GM19023 (cell line): Measurements from ENCODE around the gene CTF1.
"Not testable (repeated sequence)": the region's sequence is repeated elsewhere in the genome, so short reads cannot be mapped to it uniquely, and the experiment has no call there.

Experiments
- ATAC-seq: cut with Tn5 transposase; IDR thresholded peaks from one replicate; pipeline ENCODE4 v1.9.1; 2021; ENCODE audit warnings: mild to moderate bottlenecking, moderate library complexity; ENCODE audit not compliant: unreplicated experiment

CTF1 gene, protein sequence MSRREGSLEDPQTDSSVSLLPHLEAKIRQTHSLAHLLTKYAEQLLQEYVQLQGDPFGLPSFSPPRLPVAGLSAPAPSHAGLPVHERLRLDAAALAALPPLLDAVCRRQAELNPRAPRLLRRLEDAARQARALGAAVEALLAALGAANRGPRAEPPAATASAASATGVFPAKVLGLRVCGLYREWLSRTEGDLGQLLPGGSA

DNA sequence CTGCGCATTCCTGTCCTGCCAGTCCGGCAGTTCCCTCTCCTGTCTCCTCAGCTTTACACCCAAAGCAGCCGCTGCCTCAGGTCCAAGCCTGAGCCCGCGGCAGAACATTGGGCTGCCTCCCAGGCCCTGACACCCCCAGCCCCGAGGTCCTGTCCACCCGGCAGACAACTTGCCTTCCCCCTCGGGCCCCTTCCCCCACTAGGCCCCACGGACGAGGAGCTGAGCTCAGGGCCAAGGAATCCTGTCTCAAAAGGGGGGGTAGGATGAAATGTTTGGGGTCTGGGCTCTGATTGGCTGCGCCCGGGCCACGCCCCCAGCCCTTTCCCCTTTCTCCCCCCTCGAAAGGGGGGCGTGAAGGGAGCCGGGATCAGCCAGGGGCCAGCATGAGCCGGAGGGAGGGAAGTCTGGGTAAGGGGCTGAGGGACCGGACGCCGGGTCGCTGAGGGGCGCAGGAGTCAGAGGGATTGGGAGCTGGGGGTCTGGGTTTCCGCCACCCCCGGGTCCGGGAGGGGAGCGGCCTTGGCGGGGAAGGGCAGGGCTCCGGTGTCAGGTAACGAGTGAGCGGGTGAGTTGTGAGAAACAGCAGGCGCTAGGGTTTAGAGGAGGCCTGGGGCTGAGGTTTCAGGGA, at the start of gene CTF1:
Gene CTF1, plus strand, starts transcription at position 354 of the 628 bp plus-strand sequence. Its CDS starts 30 bp downstream, at position 384.
- no peak for ATAC-seq

DNA sequence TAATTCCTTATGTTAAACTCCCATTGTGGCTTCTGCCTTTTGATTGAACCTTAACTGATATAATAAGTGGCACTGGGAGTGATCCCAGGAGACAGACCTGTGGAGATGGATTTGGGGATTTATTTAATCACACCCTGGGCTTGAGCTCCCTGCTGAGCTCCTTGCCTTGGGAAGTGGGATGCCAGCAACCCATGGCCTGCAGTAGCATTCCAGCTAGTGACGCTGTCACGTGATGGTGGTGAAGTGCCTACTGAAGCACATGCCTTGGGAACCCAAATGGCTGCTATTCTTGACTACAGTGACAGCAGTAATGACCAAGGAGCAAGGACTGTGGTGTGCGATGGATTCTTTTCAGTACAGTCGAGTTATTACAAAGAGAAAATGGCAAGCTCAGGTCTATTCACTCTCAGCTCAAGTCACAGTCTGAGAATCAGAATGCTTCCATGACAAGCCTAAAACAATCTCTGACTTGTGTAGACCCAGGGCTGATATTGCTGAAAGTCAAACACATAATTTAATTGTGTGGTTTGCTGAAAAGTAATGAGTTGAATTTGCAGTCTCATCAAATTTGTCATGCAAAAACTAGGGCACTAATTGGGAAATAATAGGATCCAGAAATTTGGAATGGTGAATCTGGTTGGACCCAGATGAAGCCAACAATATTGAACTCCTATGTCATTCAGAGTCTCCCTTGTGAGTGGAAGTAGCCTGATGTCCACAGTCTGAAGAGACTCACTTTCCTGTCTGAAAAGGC, 49.6 kb upstream of the CTF1 start:
- ATAC-seq = no peak

DNA sequence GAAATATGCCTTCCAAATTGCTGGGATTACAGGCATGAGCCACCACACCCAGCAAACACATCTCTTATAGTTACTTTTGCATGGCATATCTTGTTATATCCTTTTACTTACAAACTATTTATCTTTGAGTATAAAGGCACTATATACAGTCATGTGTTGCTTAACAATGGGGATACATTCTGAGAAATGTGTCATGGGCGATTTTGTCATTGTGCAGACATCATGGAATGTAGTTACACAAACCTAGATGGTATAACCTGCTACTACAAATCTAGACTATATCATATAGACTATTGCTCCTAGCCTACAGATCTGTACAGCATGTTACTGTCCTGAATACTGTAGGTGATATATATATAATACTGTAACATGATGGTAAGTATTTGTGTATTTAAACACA, 46.2 kb upstream of the CTF1 start:
- no peak for ATAC-seq

DNA sequence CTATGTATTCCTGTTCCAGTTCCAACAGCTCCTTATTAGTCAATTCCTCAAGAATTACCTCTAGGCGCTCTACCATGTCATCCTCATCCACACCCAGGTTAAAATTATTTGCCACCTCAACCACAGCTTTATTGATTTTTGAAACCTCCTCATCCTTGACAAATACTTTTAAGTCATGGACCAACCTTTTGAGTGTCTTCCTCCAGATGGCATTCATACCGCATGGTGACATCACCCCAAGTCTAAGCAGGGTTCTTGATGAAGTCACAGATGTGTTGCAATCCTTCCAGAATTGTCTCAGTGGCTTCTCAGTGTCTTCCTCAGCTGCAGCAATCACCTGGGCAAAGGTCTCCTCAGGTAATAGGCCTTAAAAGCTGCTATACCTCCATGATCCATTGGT, 42.7 kb upstream of the CTF1 start:
- no peak for ATAC-seq

DNA sequence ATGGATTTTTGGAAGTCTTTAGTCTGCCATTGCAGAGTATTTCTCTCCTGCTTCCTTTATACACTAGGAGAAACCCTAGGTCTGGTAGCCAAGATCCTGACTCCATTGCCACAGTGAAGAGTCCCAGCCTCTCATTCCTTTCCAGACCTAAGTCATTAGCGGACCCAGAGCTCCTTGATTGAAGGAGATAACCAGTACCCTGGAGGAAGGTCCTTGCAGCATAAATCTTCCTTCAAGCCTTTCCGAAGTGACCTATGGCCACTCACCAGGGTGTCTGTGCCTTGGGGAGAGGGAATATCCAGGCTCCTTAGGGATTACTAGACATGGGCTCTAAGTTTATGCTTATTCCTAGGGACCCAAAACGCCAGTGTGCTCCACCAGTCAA, 38.3 kb upstream of the CTF1 start:
- no peak for ATAC-seq

DNA sequence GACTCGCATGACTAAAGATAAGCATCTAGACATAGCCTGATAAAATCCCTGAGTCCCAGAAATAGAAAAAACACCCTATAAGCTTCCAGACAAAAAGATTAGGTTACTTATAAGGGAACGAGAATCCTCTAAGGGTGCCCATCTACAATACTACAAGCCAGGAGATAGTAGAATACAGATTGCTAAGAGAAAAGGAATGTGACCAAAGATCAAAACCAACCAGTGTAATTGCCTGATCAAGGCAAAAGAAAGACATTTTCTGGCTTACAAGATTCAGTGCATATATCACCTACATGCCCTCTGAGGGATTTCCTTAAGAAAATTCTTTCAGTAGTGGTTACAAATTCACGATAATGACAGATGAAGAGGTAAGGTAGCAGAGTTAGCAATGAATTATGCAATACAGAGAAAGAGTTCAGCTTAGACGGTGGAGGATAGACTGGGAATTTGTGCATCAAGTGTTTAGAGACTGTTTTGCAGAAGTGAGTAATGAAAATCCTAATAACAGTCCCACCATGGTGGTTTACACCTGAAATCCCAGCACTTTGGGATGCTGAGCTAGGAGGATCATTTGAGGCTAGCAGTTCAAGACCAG, 37.5 kb upstream of the CTF1 start:
- no peak for ATAC-seq

DNA sequence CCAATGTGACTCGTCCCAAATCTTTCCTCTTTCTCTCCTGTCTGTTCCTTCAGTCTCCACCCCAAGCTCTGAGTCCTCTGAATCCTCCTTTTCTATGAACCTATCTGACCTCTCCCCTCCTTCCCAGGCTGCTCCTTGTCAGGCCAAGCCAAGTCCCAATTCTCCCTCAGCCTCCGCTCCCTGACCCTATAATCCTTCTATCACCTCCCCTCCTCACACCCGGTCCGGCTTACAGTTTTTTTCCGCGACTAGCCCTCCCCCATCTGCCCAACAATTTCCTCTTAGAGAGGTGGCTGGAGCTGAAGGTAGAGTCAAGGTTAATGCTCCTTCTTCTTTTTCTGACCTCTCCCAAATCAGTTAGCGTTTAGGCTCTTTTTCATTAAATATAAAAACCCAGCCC, 35.7 kb upstream of the CTF1 start:
- ATAC-seq = not testable (repeated sequence)

DNA sequence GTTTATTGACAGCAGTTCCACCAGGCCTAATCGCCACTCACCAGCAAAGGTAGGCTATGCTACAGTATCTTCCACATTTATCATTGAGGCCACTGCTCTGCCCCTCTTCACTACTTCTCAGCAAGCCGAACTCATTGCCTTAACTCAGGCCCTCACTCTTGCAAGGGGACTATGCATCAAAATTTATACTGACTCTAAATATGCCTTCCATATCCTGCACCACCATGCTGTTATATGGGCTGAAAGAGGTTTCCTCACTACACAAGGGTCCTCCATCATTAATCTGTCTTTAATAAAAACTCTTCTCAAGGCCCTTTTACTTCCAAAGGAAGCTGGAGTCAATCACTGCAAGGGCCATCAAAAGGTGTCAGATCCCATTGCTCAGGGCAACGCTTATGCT, 33.2 kb upstream of the CTF1 start:
- ATAC-seq = not testable (repeated sequence)

DNA sequence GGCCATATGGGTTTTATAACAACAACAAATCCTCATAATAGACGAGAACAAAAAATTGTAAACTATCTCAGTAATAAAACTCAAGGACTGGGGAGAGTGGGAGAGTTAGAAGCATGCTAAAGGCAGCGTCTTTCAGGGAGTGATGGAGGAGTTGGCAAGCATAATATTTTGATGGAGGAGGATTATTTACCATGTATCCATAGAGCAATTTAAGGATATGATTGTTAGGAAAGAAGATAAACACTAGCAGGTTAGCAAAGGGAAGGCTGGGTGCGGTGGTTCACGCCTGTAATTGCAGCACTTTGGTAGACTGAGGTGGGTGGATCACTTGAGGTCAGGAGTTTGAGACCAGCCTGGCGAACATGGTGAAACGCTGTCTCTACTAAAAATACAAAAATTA, 30.4 kb upstream of the CTF1 start:
- ATAC-seq = no peak

DNA sequence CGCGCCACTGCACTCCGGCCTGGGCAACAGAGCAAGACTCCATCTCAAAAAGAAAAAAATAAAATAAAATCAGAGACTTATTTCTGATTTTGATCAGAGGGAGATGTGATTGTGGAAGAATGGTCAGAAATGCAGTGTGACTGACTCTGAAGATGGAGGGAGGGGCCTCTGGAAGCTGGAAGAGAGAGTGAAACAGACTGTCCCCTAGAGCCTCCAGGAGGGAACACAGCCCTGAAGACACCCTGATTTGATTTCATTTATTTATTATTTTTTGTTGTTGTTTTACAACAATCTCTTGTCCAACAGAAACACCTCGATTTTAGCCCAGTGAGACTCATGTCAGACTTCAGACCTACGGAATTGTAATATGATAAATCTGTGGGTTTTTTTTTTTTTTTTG, 28.7 kb upstream of the CTF1 start:
- ATAC-seq = no peak

DNA sequence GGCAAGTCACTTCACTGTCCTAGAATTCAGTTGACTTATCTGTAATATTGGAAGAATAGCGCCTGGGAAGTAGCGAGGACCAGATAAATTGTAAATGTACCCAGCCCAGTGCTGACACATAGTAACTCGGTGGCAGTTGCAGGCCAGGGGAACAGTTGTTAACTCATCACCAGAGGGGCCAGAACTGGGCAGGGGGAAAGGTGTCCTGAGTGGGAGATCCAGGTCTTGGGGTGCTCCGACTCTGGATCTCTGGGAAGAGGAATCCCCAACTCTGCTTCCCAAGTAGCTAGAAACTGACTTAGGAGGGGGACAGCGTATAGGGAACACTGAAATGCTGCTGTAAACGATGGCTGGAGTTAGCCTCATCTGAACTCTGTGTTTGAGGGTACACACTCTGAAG, 25.5 kb upstream of the CTF1 start:
- no peak for ATAC-seq

DNA sequence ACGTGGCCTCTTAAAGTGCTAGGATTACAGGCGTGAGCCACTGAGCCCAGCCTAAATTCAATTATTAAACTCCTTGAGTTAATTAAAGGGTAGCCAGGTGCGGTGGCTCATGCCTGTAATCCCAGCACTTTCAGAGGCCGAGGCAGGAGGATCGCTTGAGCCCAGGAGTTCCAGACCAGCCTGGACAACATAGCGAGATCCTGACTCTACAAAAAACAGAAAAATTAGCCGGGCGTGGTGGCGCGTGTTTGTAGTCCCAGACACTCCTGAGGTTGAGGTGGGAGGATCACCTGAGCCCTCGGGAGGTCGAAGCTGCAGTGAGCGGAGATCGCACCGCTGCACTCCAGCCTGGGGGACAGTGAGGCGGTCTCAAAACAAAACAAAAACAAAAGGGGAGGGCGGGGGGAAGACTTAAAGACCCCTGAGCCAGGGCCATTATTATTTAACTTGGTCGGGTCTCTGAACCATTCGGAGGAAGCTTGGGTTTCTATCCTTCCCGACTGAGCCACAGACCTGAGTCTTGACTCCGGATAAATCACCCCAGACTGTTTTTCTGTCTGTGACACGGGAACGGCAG, 22.1 kb upstream of the CTF1 start:
- ATAC-seq = no peak

DNA sequence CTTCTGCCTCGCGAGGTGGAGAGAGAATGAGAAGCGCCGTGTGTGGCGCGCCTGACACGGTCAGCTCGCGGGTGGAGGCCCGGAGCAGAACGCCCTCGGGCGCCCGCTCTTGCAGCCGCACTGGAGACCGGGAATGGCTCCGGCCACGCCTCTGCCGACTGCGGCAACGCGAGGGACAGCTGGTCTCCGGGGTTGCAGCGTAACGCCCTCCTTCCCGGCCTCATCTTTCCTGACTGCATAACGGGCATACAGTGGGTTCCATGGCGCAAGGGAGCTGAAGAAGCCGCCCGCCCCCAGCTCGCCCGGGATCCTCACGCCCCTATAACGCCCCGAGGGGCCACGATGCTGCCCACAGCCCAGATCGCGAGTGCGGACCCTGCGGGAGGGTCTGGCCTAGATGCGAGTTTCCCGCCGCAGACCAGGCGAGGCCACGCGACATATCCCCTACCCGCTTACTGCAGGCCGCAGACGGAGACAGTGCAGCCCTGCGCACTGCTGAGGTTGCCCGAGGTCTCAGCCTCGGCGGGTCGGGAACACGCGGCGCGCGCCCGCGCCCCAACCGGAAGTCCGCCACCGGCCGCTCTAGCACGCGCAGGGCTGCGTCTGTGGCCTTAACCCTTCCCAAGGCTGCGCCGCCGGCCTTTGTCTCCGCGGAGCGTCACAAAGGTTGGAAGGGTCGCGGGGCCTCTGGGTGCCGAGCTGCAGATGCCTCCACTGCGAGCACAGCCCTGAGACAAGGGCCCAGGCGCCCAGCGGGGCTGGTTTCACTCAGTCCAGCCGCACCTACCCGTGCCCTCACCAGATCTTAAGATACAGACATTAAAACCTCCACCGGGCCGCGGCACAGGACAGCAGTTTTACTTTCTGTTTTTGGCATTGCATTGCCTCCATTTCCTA, 21.3 kb upstream of the CTF1 start:
- peak; percentile 88 for ATAC-seq

DNA sequence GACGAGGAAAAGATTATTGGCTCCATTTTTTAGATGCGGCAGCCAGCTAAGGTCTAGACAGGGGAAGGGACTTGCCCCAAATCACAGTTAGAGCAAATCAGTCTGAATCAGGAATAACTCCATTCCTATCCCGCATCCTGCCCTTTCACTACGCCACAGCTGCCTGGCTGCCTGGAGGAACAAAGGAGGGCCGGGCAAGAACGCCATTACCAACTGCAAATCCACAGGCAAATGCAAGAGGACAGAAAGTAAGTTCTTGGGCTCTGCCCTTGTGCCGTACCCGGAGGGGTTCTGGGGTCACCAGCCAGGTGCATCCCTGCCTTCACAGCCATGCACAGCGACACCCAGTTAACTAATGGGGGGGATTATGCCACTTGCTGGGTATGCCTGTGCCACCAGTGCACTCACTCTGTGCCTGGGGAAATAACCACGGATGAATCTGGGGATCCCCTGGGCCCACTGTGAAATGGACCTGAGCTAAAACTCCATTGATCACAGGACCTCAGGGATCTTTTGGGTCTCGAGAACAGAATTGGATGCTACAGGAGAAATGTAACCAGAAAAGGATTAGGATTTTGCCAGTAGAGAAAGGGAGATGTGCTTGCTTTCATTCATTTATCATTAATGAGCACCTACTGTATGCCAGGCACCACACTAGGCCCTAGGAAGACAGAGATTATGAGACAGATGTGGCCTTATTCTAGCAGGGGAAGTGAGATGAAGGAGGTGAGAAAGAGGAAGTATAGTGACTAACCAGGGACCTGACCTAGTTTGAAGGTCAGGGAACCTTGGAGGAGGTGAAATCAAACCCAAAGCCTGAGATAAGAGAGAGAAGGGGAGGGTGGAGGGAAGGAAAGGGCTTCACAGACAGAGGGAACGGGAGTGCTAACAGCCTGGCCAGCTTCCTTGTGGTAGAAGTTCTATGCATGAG, 20.3 kb upstream of the CTF1 start:
- no peak for ATAC-seq

DNA sequence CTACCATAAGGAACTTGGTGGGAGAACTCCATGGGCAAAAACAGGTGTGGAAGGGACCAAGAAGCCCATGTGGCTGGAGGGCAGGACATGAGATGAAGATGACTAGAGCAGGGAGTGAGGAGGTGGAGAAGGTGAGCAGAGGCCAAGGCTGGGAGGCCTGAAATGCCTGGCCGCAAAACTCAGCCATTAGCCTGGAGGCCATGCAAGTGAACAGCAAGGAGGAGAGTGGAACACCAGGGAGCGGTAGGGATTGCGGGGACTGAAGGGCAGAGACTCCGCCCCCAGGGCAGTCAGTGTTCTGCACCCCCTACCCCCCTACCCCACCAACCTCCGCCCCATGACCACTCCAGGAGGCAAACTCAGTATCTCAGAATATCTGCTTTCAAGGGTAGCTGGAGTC, 19.5 kb upstream of the CTF1 start:
- no peak for ATAC-seq

DNA sequence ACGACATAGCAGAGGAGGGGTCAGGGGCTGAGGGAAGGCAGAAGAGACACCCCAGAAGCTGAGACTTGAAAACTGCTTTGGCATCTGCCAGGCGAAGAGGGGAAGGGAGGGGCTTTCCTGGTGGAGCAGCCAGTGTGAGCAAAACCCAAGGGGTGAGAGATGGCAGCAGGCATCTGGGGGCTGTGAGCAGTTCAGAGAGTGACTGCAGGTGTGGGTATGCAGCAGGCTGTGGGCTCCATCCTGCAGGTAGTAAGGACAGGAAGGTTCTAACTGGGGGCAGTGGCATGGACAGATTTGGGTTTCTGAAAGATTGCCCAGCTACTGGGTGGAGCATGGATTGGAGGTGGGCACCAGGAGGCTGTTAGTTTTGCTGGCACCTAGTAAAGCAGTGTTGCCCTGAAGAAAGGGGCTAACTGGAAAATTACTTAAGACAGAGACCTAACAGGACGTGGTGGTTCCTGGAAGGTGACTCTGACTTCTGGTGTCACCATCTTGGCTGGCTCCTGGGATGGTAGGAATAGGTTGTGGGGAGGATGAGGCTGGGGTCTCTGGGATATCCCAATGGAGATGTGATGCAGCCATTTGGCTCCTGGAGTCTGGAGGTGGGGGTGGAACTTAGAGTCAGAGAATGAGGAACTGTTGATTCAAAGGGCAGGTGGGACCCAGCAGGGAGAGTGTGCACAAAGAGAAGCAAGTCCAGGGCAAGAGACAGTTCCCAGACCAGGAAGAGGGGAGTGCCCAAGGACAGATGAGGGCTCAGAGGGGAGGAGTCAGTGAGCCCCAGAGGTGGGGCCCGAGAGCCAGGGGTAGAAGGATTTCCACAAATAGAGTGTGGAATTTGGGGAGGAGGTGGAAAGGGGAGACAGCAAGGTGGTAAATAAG, 13.7 kb upstream of the CTF1 start:
- ATAC-seq = no peak

DNA sequence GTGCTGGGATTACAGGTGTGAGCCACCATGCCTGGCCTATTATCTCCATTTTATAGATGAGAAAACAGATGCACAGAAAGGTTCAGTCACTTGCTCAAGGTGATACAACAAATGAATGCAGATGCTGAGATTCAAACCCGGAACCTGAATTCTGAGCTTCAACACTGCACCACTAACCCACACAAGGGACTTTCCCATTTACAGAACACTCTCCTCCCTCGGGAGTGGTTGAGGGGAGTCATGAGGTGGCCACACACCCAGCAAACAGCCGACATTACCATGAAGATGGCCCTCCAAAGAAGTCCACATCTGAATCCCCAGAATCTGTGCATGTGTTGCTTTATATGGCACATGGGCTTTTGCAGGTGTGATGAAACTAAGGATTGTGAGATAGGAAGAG, 11.7 kb upstream of the CTF1 start:
- ATAC-seq = no peak

DNA sequence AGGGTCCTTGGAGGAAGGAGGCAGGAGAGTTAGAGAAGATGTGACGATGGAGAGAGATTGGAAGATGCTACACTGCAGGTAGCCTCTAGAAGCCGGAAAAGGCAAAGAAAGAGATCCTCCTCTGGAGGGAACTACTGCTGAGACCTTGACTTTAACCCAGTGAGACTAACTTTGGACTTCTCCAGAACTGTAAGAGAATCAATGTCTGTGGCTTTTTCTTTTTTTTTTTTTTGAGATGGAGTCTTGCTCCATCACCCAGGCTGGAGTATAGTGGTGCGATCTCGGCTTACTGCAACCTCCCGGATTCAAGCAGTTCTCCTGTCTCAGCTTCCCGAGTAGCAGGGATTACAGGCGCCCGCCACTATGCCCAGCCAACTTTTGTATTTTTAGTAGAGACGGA, 11.2 kb upstream of the CTF1 start:
- no peak for ATAC-seq

DNA sequence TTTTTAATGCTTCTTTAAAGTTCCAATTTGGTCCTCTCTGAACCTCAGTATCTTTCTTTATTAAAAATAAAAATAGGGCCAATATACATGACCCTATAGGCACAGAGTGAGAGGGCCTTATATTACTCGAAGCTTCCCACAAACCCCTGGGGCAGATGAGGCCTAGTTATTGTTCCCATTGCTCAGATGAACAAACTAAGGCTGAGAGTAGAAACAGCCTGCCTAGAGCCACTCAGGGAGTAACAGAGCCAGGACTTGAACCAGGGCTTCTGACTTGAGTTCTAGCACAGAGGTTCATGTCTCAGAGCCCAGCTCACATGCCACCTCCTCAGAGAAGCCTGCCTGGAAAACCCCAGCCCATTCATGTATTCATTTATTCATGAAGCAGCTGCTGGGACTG, 10.3 kb upstream of the CTF1 start:
- ATAC-seq = no peak
